Measurements from ENCODE around the gene TMEM143.

Gene TMEM143

GRCh38 chr19:48354332-48354992 lies 9.3 kb downstream of the TMEM143 start:
- DNase-seq = no peak

GRCh38 chr19:48353677-48354076 lies 10.1 kb downstream of the TMEM143 start:
- DNase-seq = no peak

DNA sequence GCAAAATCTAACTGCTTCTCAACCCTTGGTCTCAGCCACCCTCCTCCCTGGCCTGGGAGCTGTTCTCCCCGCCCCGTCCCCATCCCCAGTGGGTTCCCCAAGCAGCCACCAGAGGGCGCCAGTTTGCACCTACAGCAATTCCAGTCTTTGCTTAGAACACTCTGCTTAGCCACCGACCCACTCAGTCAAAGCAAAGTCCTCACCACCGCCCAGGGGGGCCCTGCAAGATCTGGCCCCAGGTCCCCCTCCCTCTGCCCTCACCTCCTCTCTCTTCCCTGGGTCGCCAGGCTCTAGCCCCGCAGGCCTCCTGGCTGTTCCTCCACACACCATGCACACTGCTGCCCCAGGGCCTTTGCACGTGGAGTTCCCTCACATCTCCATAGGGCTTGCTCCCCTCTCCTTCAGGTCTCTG lies 12.4 kb downstream of the TMEM143 start:
- DNase-seq = peak; percentile 83

- DNase-seq = no peak
Observed at GRCh38 chr19:48350856-48351255, 12.9 kb downstream of the TMEM143 start.

GRCh38 chr19:48348737-48349136 lies 15.0 kb downstream of the TMEM143 start:
- DNase-seq = no peak

GRCh38 chr19:48348045-48348444 lies 15.7 kb downstream of the TMEM143 start:
- DNase-seq = no peak

- no peak for DNase-seq
Observed at GRCh38 chr19:48346191-48346590, 17.5 kb downstream of the TMEM143 start.

GRCh38 chr19:48344892-48345291 lies 18.8 kb downstream of the TMEM143 start:
- no peak for DNase-seq

DNA sequence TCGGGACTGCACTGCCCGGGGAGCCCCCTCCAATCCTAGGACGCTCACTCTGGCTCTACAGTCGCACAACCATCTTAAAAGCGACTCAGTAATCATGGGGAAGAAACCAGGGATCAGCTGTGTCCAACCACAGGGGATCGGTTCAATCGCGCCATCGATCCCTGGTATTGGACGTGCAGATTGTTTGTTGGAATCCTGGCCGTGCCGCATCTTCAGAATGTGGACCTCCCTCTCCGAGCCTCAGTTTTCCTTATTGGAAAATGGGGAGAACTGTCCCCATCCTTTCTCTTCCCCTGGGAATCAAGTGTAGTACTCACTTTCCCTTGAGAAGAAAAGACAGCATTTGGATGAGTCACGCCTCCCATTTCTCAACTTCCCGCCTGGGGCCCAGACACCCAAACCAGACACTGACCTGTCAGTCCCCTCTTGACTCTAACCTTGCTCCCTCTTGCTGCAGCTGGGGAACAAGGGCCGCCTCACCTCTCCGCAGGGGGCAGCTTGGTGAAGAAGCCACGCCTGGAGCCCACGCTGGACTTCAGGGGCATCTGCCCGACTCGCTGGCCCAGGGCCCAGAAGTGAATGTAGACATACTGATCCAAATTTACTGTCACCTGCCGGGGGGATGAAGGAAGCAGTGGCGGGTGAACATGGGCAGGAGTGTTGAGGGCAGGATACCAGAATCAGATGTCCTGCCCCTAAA lies 20.7 kb downstream of the TMEM143 start:
- DNase-seq = no peak

DNA sequence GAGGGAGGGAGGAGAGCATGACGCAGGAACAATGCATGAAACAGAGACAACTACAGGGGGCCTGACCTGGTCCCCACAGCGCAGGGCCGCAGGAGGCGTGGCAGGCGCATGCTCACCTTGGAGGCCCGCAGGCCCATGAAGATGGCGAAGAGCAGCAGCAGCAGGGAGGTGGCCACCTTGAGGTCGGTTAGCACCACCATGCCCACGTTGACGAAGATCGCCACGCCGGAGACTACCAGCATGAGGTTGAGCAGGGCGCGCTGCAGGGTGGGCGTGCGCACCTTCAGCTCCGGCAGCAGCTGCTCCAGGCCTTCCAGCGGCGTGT lies 21.4 kb downstream of the TMEM143 start:
- no peak for DNase-seq

DNA sequence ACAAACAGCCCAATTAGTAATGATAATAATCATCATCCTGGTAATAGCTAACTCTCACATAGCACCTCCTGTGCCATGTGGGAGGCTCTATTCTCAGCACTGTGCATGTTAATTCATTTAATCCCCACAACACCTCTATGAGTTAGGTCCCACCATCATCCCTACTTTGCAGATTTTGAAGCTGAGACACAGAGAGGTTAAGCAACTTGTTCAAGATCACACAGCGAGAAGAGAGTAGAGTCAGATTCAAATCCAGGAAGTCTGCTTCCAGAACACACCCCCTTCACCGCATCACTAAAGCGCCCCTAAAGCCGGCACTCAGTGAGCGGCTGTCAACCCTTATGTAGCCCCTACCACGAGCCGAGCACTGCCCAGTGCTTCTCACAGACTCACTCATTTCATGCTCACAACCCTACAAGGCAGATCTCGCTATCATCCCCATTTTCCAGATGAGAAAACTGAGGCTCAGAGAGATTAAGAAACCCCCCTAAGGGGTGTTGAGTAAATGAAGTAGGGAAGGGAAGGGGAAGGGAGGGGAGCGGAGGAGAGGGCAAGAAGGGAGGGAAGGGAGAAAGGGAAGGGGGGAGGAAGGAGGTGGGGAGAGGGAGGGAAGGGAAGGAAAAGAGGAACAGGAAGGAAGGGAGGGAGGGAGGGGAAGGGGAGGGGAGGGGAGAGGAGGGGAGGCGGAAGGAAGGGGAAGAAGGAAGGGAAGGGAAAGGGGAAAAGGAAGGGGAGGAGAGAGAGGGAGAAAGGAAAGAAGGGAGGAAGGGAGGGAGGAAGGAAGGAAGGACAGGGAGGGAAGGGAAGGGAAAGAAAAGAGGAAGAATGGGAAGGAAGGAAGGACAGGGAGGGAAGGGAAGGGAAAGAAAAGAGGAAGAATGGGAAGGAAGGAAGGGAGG lies 22.0 kb downstream of the TMEM143 start:
- no peak for DNase-seq

GRCh38 chr19:48340995-48341394 lies 22.7 kb downstream of the TMEM143 start:
- no peak for DNase-seq

- DNase-seq = no peak
Observed at GRCh38 chr19:48338802-48339503, 24.8 kb downstream of the TMEM143 start.

DNA sequence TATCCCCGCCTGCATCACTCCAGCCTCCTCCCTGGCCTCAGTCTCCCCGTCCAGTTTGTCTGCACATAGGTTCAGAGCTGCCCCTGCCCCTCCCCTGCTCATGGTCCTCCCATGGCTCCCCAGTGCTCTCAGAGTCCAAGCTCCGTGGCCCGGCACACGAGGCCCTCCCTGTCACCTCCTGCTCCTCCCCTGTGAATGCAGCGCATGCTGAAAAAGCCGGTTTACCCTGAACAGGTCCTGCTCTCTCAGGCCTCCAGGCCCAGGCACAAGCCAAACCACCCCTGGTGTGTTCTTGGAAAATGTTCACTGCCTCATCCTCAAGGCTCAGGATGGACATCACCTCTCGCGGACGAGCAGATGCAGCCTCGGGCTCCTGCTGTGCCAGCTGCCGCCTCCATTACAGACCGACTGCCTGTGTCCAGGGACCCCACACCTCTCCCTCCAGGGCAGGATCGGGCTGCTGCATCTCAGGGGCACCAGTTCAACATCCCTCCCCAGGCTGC lies 25.4 kb downstream of the TMEM143 start:
- DNase-seq = no peak

- peak; percentile 97 for DNase-seq
Observed at GRCh38 chr19:48333467-48334384, 30.0 kb downstream of the TMEM143 start.

DNA sequence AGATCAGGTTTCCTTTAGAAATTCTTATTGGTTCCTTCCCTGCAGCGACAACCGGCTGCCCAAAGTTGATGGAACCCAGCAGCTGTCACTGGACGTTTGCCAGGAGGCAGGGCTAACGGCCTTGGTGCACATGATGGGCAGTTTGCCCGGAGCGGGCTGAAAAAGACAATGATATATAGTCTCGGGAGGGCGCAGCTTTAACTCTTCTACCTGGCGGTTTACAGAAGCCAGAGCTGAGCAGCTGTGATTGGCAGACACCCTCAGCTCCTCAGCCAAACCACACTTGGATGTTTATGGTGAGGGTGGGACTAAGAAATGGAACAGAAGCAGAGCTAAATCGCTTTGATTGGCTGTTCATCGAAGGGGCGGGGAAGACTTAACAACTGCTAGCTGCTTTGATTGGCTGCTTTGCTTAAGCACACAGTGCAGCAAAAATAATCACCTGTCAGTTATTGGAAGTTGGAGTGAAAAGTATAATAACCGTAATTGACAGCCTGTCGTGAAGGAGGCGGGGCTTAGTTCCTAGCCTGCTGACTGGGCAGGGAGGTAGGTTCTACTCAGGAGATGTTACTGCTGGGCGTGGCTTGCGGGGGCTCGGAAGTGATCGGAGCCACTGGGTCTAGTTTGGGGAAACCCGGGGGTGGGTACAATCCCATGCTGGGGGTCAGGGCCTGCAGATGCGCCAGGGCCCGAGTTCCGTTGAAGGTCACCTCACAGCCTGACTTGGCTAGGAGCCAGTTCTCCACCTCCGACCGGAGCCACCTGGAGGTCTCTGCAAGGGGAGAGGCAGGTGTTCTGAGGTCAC lies 30.9 kb downstream of the TMEM143 start:
- DNase-seq = peak; percentile 99

- DNase-seq = no peak
Observed at GRCh38 chr19:48332351-48332661, 31.4 kb downstream of the TMEM143 start.

GRCh38 chr19:48330012-48330681 lies 33.6 kb downstream of the TMEM143 start:
- DNase-seq = peak; percentile 86

DNA sequence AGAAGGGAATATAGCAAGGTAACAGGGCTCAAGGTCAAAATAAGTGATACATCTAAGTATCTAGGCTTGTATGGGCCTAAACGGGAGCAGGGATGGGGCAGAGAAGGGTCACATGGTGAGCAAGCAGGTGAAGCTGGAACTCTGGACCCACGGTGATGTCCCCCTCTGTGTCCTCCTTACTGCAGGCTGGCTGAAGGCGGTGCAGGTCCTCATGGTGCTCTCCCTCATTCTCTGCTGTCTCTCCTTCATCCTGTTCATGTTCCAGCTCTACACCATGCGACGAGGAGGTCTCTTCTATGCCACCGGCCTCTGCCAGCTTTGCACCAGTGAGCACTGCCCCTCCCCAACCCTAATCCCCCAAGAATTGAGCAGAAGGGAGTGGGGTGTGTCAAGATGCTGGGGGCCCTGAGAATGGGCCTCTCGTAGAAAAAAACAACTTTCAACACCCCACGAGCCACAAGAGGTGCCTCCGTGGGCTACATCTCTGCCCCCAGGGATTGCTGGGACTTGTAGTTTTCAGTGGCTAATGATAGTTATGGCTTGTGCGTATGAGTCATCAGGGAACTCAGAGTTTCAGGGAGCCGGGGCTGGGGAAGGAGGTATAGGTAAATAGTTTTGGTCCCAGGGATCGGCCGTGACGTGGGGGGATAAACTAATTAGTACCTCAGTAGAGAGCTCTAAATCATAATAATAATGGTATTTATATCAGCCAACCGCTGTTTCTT lies 34.4 kb downstream of the TMEM143 start:
- peak; percentile 56 for DNase-seq

Data from CD4-positive, alpha-beta T cell treated with Interleukin-6 for 4 hours (primary cell).